DND-41 (cell line): ENCODE measurements around the gene NTN1.

Experiments
- CTCF ChIP-seq: IDR thresholded peaks from 2 replicates; pipeline ENCODE4 v1.5.1; 2012; ENCODE audit warnings: borderline replicate concordance, low read length, moderate library complexity, mild to moderate bottlenecking; ENCODE audit not compliant: poor library complexity, severe bottlenecking; ENCODE audit errors: extremely low read depth
- EZH2 ChIP-seq: IDR thresholded peaks from 3 replicates; pipeline ENCODE4 v1.6.1; 2012; ENCODE audit warnings: borderline replicate concordance, low read depth, mild to moderate bottlenecking, moderate library complexity, low read length, inconsistent platforms; ENCODE audit not compliant: severe bottlenecking

- TF ChIP-seq CTCF (no peak), EZH2 (no peak)
Observed at GRCh38 chr17:9225305-9226101, 204.2 kb downstream of the NTN1 start.
